Muscle of arm (tissue), 12 donors: ENCODE measurements around the gene ZNF506. TPM values are rescaled to one million over a fixed set of nuclear protein-coding genes. Genes with fewer than 3 reads are reported as not detected.
"Not testable (repeated sequence)": the region's sequence is repeated elsewhere in the genome, so short reads cannot be mapped to it uniquely, and the experiment has no call there.

Experiments used
- DNase-seq: peaks from one replicate; pipeline ENCODE4 v3.0.0-alpha.2; 2013
- polyA plus RNA-seq, 12 donors: library from polyadenylated mRNA; unstranded; fragments of 120-200 nt; gene quantifications; one replicate each; pipeline ENCODE4 v1.2.1, GENCODE V29; 2013; ENCODE audit not compliant: insufficient read length in 12 of 12

Gene ZNF506
- polyA plus RNA-seq, 12 donors, result 14.0 to 28.2 (median 21.7) TPM; not detected in 1

DNA sequence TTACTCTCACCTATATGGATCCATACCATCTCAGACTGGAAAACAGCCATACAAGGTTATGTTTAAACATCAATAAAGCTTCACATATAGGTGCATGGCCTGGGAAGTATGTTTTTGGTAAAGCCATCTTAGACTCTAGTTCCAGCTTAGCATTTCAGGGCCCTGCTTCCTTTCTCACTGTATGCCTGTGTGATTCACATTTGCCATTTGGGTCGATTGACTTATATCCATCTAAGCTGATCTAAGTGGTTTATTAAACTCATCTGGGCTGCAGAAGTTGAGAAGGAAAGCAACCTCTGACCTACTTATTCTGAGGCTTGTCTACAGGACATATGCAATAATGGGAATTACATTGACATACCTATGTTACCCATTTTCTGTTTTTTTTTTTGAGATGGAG is 33.5 kb downstream of the ZNF506 start:
- no peak for DNase-seq

DNA sequence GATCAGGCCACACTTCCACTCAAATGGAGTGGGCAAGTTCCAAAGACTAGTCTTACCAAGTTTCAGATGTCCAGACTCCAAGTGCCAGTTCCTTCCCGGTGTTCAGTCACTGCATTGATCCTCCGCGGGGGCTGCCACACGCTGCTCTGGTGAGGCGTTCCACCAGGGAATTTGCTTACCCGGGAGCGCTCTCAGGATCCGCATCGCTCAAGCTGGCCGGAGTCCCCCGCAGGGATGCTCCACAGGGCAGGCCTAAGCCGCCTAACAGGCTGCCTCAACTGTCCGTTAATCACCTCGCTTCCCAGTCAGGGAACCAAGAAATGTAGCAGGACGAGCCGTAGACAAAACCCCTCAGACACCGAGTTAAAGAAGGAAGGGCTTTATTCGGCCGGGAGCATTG is 36.1 kb downstream of the ZNF506 start:
- DNase-seq, result not testable (repeated sequence)

DNA sequence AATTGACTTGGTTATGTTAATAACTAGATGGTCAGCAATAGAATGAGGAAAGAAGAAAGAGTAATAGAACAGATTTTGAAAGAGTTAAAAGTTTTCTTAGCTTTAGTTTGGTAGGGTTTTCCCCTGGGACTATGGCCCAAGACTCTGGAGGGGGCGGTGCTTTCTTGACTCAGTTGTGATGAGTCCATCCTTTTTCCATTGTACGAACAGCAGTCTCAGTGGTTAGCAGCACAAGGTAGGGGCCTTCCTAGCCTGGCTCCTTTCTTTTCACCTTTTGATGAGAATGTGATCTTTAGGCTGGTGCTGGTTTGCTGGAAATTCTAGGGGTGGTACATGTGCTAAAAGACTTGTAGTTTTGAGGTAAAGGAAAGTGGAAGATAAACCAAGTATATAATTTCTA is 38.8 kb downstream of the ZNF506 start:
- no peak for DNase-seq

DNA sequence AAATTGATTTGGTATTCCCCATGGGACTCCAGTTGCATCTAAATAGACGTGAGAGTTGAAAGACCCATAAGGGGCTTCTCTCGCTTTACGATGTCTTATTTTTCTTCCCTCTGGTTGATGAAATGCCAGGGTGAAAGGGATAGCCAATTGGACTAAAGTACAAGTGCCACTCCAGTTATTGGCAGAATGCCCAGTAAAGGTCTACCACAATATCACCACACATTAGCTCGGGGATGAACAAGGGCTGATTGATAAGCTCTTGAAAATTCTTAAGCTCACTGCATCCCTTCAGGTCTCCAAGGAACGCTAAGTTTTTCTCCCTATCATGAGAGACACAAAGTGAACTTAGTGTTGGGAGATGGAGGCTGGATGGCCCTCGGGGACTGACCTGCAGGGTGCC is 39.8 kb downstream of the ZNF506 start:
- DNase-seq, result not testable (repeated sequence)

GRCh38 chr19:19778666-19779065 is 42.9 kb downstream of the ZNF506 start:
- DNase-seq, result no peak

GRCh38 chr19:19777692-19778091 is 43.9 kb downstream of the ZNF506 start:
- DNase-seq, result no peak

GRCh38 chr19:19776206-19777008 is 45.1 kb downstream of the ZNF506 start:
- peak; percentile 97 for DNase-seq

- no peak for DNase-seq
These were observed 45.7 kb downstream of the ZNF506 start for GRCh38 chr19:19775891-19776205.

- DNase-seq, result no peak
These were observed 47.1 kb downstream of the ZNF506 start for GRCh38 chr19:19774354-19775033.

- not testable (repeated sequence) for DNase-seq
These were observed 49.6 kb downstream of the ZNF506 start for GRCh38 chr19:19771963-19772362.

DNA sequence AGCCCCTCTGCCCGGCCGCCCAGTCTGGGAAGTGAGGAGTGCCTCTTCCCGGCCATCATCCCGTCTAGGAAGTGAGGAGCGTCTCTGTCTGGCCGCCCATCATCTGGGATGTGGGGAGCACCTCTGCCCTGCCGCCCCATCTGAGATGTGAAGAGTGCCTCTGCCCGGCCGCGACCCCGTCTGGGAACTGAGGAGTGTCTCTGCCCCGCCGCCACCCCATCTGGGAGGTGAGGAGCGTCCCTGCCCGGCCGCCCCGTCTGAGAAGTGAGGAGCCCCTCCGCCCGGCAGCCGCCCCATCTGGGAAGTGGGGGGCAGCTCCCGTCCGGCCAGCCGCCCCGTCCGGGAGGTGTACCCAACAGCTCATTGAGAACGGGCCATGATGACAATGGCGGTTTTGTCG is 51.6 kb downstream of the ZNF506 start:
- not testable (repeated sequence) for DNase-seq

GRCh38 chr19:19758164-19758563 is 63.4 kb downstream of the ZNF506 start:
- DNase-seq, result no peak

GRCh38 chr19:19752760-19753403 is 68.7 kb downstream of the ZNF506 start:
- no peak for DNase-seq

GRCh38 chr19:19751846-19752245 is 69.7 kb downstream of the ZNF506 start:
- no peak for DNase-seq

GRCh38 chr19:19750842-19751790 is 70.4 kb downstream of the ZNF506 start:
- no peak for DNase-seq

- no peak for DNase-seq
These were observed 71.4 kb downstream of the ZNF506 start for GRCh38 chr19:19749908-19750841.

- no peak for DNase-seq
These were observed 72.2 kb downstream of the ZNF506 start for GRCh38 chr19:19749117-19749907.

GRCh38 chr19:19748249-19748938 is 73.2 kb downstream of the ZNF506 start:
- no peak for DNase-seq
